Fibroblast of lung (primary cell): ENCODE results near the gene RNASE1. TPM values are rescaled to one million over a fixed set of nuclear protein-coding genes. Genes with fewer than 3 reads are reported as not detected.
"Not testable (repeated sequence)": the region's sequence is repeated elsewhere in the genome, so short reads cannot be mapped to it uniquely, and the experiment has no call there.

Experiments
- DNase-seq, 2 donors: peaks; one replicate each; pipeline versions ENCODE4 v3.0.0 to v3.0.0-alpha.2; 2010; ENCODE audit warnings: low read depth in 2 of 2
- H2AFZ ChIP-seq: 2 replicates; pipeline ENCODE4 v1.5.1; 2012; ENCODE audit warnings: low read length, control low read depth, inconsistent platforms
- H3K27ac ChIP-seq: 2 replicates; pipeline ENCODE4 v1.5.1; 2011; ENCODE audit warnings: low read length, control low read depth; ENCODE audit not compliant: insufficient read depth
- H3K27me3 ChIP-seq: 2 replicates; pipeline ENCODE4 v1.5.1; 2011; ENCODE audit warnings: mild to moderate bottlenecking, low read length; ENCODE audit not compliant: control insufficient read depth, insufficient read depth
- H3K36me3 ChIP-seq: 2 replicates; pipeline ENCODE4 v1.5.1; 2011; ENCODE audit warnings: low read length; ENCODE audit not compliant: control insufficient read depth, insufficient read depth
- H3K4me1 ChIP-seq: 2 replicates; pipeline ENCODE4 v1.5.1; 2011; ENCODE audit warnings: low read length; ENCODE audit not compliant: control insufficient read depth, insufficient read depth; ENCODE audit errors: extremely low read depth
- H3K4me2 ChIP-seq: 2 replicates; pipeline ENCODE4 v1.5.1; 2011; ENCODE audit warnings: low read length, control low read depth; ENCODE audit not compliant: insufficient read depth; ENCODE audit errors: extremely low read depth
- H3K4me3 ChIP-seq, 4 experiments: fragments of 200-600 bp in 1 of 4; sonication (generic) in 1 of 4; replicated peaks in 1 of 4; 2 replicates each; pipeline ENCODE4 v1.5.1; 2011 to 2016; ENCODE audit warnings: low read length in 4 of 4, low read depth in 3 of 4, mild to moderate bottlenecking in 3 of 4, control low read depth in 2 of 4, inconsistent platforms in 1 of 4, mixed read lengths in 1 of 4; ENCODE audit not compliant: insufficient read depth in 1 of 4; ENCODE audit errors: control extremely low read depth in 1 of 4
- H3K79me2 ChIP-seq: 2 replicates; pipeline ENCODE4 v1.5.1; 2012; ENCODE audit warnings: mild to moderate bottlenecking, low read length, inconsistent platforms; ENCODE audit not compliant: control insufficient read depth, insufficient read depth
- H3K9ac ChIP-seq: 2 replicates; pipeline ENCODE4 v1.5.1; 2011; ENCODE audit warnings: mild to moderate bottlenecking, low read length, control low read depth; ENCODE audit not compliant: insufficient read depth
- H3K9me3 ChIP-seq: 2 replicates; pipeline ENCODE4 v1.5.1; 2012; ENCODE audit warnings: low read depth, low read length; ENCODE audit not compliant: control insufficient read depth, insufficient read depth
- H4K20me1 ChIP-seq: 2 replicates; pipeline ENCODE4 v1.5.1; 2011; ENCODE audit warnings: low read length; ENCODE audit not compliant: control insufficient read depth, insufficient read depth; ENCODE audit errors: extremely low read depth
- CTCF ChIP-seq, 2 donors: IDR thresholded peaks in 1 of 2; conservative IDR thresholded peaks in 1 of 2; 1 replicate in 1 of 2; 2 replicates in 1 of 2; pipeline ENCODE4 v1.5.1; 2011 to 2012; ENCODE audit warnings: low read length in 2 of 2, control low read depth in 1 of 2, inconsistent platforms in 1 of 2, low read depth in 1 of 2, mild to moderate bottlenecking in 1 of 2
- EZH2 ChIP-seq: IDR thresholded peaks from 2 replicates; pipeline ENCODE4 v1.5.1; 2012; ENCODE audit warnings: low read length, control low read depth, mild to moderate bottlenecking; ENCODE audit errors: missing control alignments
- polyA plus RNA-seq, 2 donors: library from polyadenylated mRNA; depleted of rRNA in 1 of 2; stranded (reverse) in 1 of 2; unstranded in 1 of 2; fragments of >200 nt; gene quantifications; 2 replicates each; pipeline ENCODE4 v1.2.1, GENCODE V29; 2011 to 2012; ENCODE audit warnings: missing spikeins in 1 of 2
- total RNA-seq: library from RNA; depleted of rRNA; stranded (reverse); fragments of >200 nt; gene quantifications from 2 replicates; pipeline ENCODE4 v1.2.1, GENCODE V29; 2014

Gene RNASE1
- total and polyA plus RNA-seq, 2 donors (not counting 1 experiment from before 2014, with no cell fraction given): not detected

GRCh38 chr14:20827326-20827725 lies 24.7 kb upstream of the RNASE1 start:
- no peaks in the 10 kb centered on the region for H3K9me3 ChIP-seq
- H3K4me1 ChIP-seq: no peaks in the 10 kb centered on the region
- H3K27me3 ChIP-seq: no peaks in the 10 kb centered on the region
- DNase-seq: no peak
- H3K4me2 ChIP-seq: no peak overlapping the region
- H3K27ac ChIP-seq: no peak overlapping the region
- no peak overlapping the region for H2AFZ ChIP-seq
- TF ChIP-seq EZH2 (no peak), CTCF (conservative IDR thresholded peaks at IDR 0.05 in 1 of 2, IDR thresholded peaks at IDR 0.05 in 1 of 2; ENCODE audit: low read depth in 1 of 2, low read length in 2 of 2) (no peak)
- no peaks in the 10 kb centered on the region for H4K20me1 ChIP-seq
- no peak overlapping the region for H3K9ac ChIP-seq
- no peak overlapping the region for H3K4me3 ChIP-seq
- H3K36me3 ChIP-seq: no peaks in the 10 kb centered on the region
- H3K79me2 ChIP-seq: no peaks in the 10 kb centered on the region

GRCh38 chr14:20826666-20827065 lies 24.0 kb upstream of the RNASE1 start:
- H4K20me1 ChIP-seq, H3K27ac ChIP-seq, H2AFZ ChIP-seq, H3K36me3 ChIP-seq, H3K9me3 ChIP-seq, H3K4me1 ChIP-seq, H3K4me2 ChIP-seq, H3K27me3 ChIP-seq, DNase-seq, H3K9ac ChIP-seq, H3K4me3 ChIP-seq, H3K79me2 ChIP-seq: not testable (repeated sequence)

GRCh38 chr14:20823859-20824258 lies 21.2 kb upstream of the RNASE1 start:
- Histone ChIP-seq H3K4me1 (no peaks in the 10 kb centered on the region), H4K20me1 (no peaks in the 10 kb centered on the region), H3K9me3 (no peaks in the 10 kb centered on the region), H3K27me3 (no peaks in the 10 kb centered on the region), H3K4me3 (no peak overlapping the region), H3K79me2 (no peaks in the 10 kb centered on the region), H2AFZ (no peak overlapping the region), H3K36me3 (no peaks in the 10 kb centered on the region), H3K27ac (no peak overlapping the region), H3K9ac (no peak overlapping the region), H3K4me2 (no peak overlapping the region)
- DNase-seq: no peak
- TF ChIP-seq EZH2 (no peak), CTCF (conservative IDR thresholded peaks at IDR 0.05 in 1 of 2, IDR thresholded peaks at IDR 0.05 in 1 of 2; ENCODE audit: low read depth in 1 of 2, low read length in 2 of 2) (no peak)

- not testable (repeated sequence) for H3K4me3 ChIP-seq, H3K27ac ChIP-seq, DNase-seq, H3K9ac ChIP-seq, H3K9me3 ChIP-seq, H3K4me1 ChIP-seq, H3K79me2 ChIP-seq, H3K27me3 ChIP-seq, H4K20me1 ChIP-seq, H3K4me2 ChIP-seq, H3K36me3 ChIP-seq, H2AFZ ChIP-seq
These were observed 19.0 kb upstream of the RNASE1 start for GRCh38 chr14:20821521-20822108.
